Measurements from ENCODE around the gene ITIH4.

The ITIH4 gene

DNA sequence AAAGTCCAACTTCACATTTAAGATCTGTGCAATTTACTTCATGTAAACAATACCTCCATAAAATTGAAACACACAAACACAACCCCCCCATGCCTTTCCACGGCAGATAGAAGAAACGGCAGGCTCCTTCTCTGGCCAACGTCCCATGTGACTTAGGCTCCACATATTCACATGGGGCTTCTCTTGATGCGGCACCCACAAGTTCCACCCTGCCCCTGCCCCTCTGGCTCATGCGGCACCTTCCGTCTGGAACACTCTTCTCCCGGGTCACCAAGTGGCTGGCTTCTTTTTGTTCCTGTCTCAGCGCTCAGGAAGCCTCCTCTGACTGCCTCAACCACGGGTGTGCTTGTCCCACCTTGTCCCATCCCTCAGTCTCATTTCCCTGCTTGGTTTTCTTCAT lies 41.3 kb upstream of the ITIH4 start:
- H3K79me2 ChIP-seq (ENCODE audit: insufficient read depth, low read length), result peaks cover 2% of the 10 kb centered on the region; the same call in 1 of the 2 replicates
- H3K4me2 ChIP-seq (ENCODE audit: insufficient read depth, low read length), result no peak overlapping the region
- H3K36me3 ChIP-seq (ENCODE audit: insufficient read depth, low read length), result no peaks in the 10 kb centered on the region
- H3K4me1 ChIP-seq (ENCODE audit: insufficient read depth, low read length), result peaks cover 12% of the 10 kb centered on the region; the same call in 1 of the 2 replicates
- H3K27ac ChIP-seq (ENCODE audit: low read length), result peak overlapping the region; percentile 50; the same call in 1 of the 2 replicates
- no peak overlapping the region for H3K4me3 ChIP-seq (ENCODE audit: low read depth in 1 of 2, low read length in 2 of 2)
- no peak overlapping the region for H3K9ac ChIP-seq (ENCODE audit: low read depth, low read length)
- peaks cover 9% of the 10 kb centered on the region; the same call in 1 of the 2 replicates for H4K20me1 ChIP-seq (ENCODE audit: insufficient read depth, low read length)
- H2AFZ ChIP-seq (ENCODE audit: low read depth, low read length), result no peak overlapping the region
- H3K9me3 ChIP-seq (ENCODE audit: insufficient read depth, low read length, severe bottlenecking), result no peaks in the 10 kb centered on the region
- ATAC-seq (ENCODE audit: insufficient read depth, low read depth) (no peak), DNase-seq (no peak)
- no peaks in the 10 kb centered on the region for H3K27me3 ChIP-seq (ENCODE audit: insufficient read depth, low read length, poor library complexity)
- TF ChIP-seq CTCF (IDR thresholded peaks at IDR 0.05; ENCODE audit: borderline replicate concordance, extremely low read depth, low read length, poor library complexity, severe bottlenecking) (no peak), EZH2 (IDR thresholded peaks at IDR 0.05; ENCODE audit: borderline replicate concordance, low read depth, low read length, severe bottlenecking) (no peak)

GRCh38 chr3:52870471-52870870 lies 40.0 kb upstream of the ITIH4 start:
- Histone ChIP-seq H3K4me1 (ENCODE audit: insufficient read depth, low read length) (peaks cover 12% of the 10 kb centered on the region; the same call in 1 of the 2 replicates), H3K27me3 (ENCODE audit: insufficient read depth, low read length, poor library complexity) (no peaks in the 10 kb centered on the region), H3K36me3 (ENCODE audit: insufficient read depth, low read length) (0 out of 2 replicates have a peak, but pooled peaks cover 5% of the 10 kb centered on the region), H3K4me2 (ENCODE audit: insufficient read depth, low read length) (no peak overlapping the region), H3K9me3 (ENCODE audit: insufficient read depth, low read length, severe bottlenecking) (peaks cover 6% of the 10 kb centered on the region), H4K20me1 (ENCODE audit: insufficient read depth, low read length) (peaks cover 7% of the 10 kb centered on the region; the same call in 1 of the 2 replicates), H3K4me3 (ENCODE audit: low read depth in 1 of 2, low read length in 2 of 2) (no peak overlapping the region), H2AFZ (ENCODE audit: low read depth, low read length) (no peak overlapping the region), H3K27ac (ENCODE audit: low read length) (no peak overlapping the region), H3K79me2 (ENCODE audit: insufficient read depth, low read length) (peaks cover 2% of the 10 kb centered on the region; the same call in 1 of the 2 replicates), H3K9ac (ENCODE audit: low read depth, low read length) (no peak overlapping the region)
- TF ChIP-seq EZH2 (IDR thresholded peaks at IDR 0.05; ENCODE audit: borderline replicate concordance, low read depth, low read length, severe bottlenecking) (no peak), CTCF (IDR thresholded peaks at IDR 0.05; ENCODE audit: borderline replicate concordance, extremely low read depth, low read length, poor library complexity, severe bottlenecking) (no peak)
- DNase-seq (no peak), ATAC-seq (ENCODE audit: insufficient read depth, low read depth) (no peak)

DNA sequence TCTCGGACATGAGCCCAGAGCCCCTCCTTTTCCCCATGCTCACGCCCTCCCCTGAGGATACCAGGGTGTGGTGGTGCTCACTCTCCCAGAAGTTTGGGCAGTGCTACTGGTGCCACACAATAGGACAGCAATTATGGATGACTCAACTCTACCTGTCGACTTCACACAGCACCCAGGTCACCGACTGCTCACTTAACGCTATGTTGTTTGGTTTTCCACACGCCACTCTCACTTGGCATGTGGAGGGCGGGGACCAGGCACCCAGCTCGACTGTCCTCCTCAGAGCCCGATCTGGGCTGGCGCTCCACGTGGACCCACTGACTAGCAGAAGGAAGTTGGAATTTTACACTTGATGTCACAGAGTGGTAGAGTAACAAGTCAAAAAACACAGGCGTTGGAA lies 36.0 kb upstream of the ITIH4 start:
- peaks cover 6% of the 10 kb centered on the region for H3K9me3 ChIP-seq (ENCODE audit: insufficient read depth, low read length, severe bottlenecking)
- H3K4me1 ChIP-seq (ENCODE audit: insufficient read depth, low read length), result no peaks in the 10 kb centered on the region
- DNase-seq, result no peak
- no peak overlapping the region for H3K4me2 ChIP-seq (ENCODE audit: insufficient read depth, low read length)
- H2AFZ ChIP-seq (ENCODE audit: low read depth, low read length), result no peak overlapping the region
- H3K27ac ChIP-seq (ENCODE audit: low read length), result no peak overlapping the region
- no peaks in the 10 kb centered on the region; the same call in 1 of the 2 replicates for H3K79me2 ChIP-seq (ENCODE audit: insufficient read depth, low read length)
- peaks cover 3% of the 10 kb centered on the region; the same call in 1 of the 2 replicates for H4K20me1 ChIP-seq (ENCODE audit: insufficient read depth, low read length)
- no peak for ATAC-seq (ENCODE audit: insufficient read depth, low read depth)
- TF ChIP-seq EZH2 (IDR thresholded peaks at IDR 0.05; ENCODE audit: borderline replicate concordance, low read depth, low read length, severe bottlenecking) (no peak), CTCF (IDR thresholded peaks at IDR 0.05; ENCODE audit: borderline replicate concordance, extremely low read depth, low read length, poor library complexity, severe bottlenecking) (no peak)
- H3K27me3 ChIP-seq (ENCODE audit: insufficient read depth, low read length, poor library complexity), result no peaks in the 10 kb centered on the region
- 0 out of 2 replicates have a peak, but pooled peaks cover 5% of the 10 kb centered on the region for H3K36me3 ChIP-seq (ENCODE audit: insufficient read depth, low read length)
- H3K4me3 ChIP-seq (ENCODE audit: low read depth in 1 of 2, low read length in 2 of 2), result no peak overlapping the region
- H3K9ac ChIP-seq (ENCODE audit: low read depth, low read length), result no peak overlapping the region

Data from DND-41 (cell line).